K562 (cell line): ENCODE results near the gene YES1. TPM values are rescaled to one million over a fixed set of nuclear protein-coding genes. Genes with fewer than 3 reads are reported as not detected.

Experiments used
- ARID2 ChIP-seq: fragments of 450-650 bp; IDR thresholded peaks from 2 replicates; pipeline ENCODE4 v1.6.1; 2017; ENCODE audit warnings: antibody characterized with exemption, mild to moderate bottlenecking
- ATF2 ChIP-seq: sonication (generic); formaldehyde crosslinking; IDR thresholded peaks from 2 replicates; pipeline ENCODE4 v1.8.1; 2022; ENCODE audit warnings: missing genetic modification reagents
- CAMTA2 ChIP-seq: fragments of 250-450 bp; sonication (Bioruptor Pico); conservative IDR thresholded peaks from 2 replicates; pipeline ENCODE4 v1.5.1; 2022
- MCM3 ChIP-seq: fragments of 450-650 bp; IDR thresholded peaks from 2 replicates; pipeline ENCODE4 v1.6.1; 2016
- MEF2A ChIP-seq: IDR thresholded peaks from 2 replicates; pipeline ENCODE4 v1.6.1; 2011; ENCODE audit warnings: low read depth, mild to moderate bottlenecking, low read length, moderate library complexity; ENCODE audit not compliant: control insufficient read depth
- NEUROD1 ChIP-seq: fragments of 150-350 bp; IDR thresholded peaks from 2 replicates; pipeline ENCODE4 v1.6.1; 2014; ENCODE audit warnings: borderline replicate concordance, low read length, low read depth; ENCODE audit not compliant: partially characterized antibody
- NR3C1 ChIP-seq: sonication (generic); formaldehyde crosslinking; IDR thresholded peaks from 2 replicates; pipeline ENCODE4 v1.8.1; 2022; ENCODE audit warnings: missing genetic modification reagents
- PKNOX1 ChIP-seq: fragments of 450-650 bp; IDR thresholded peaks from 2 replicates; pipeline ENCODE4 v1.6.1; 2016
- SMARCA4 ChIP-seq: fragments of 450-650 bp; IDR thresholded peaks from 2 replicates; pipeline ENCODE4 v1.6.1; 2016
- THAP12 ChIP-seq: fragments of 250-450 bp; sonication (Bioruptor Pico); IDR thresholded peaks from 2 replicates; pipeline ENCODE4 v1.9.0; 2021; ENCODE audit warnings: mild to moderate bottlenecking, inconsistent platforms
- ZNF398 ChIP-seq: fragments of 250-450 bp; sonication (Bioruptor Pico); IDR thresholded peaks from 2 replicates; pipeline ENCODE4 v1.8.0; 2021; ENCODE audit warnings: moderate library complexity, mild to moderate bottlenecking, inconsistent platforms
- ZNF518B ChIP-seq: fragments of 250-450 bp; sonication (Bioruptor Pico); IDR thresholded peaks from 2 replicates; pipeline ENCODE4 v1.5.0; 2021; ENCODE audit warnings: mild to moderate bottlenecking, moderate library complexity
- ZNF695 ChIP-seq: fragments of 450-650 bp; formaldehyde crosslinking; IDR thresholded peaks from 2 replicates; pipeline ENCODE4 v1.4.0; 2020; ENCODE audit warnings: mild to moderate bottlenecking, moderate library complexity
- ZNF717 ChIP-seq: fragments of 250-450 bp; sonication (Bioruptor Pico); IDR thresholded peaks from 2 replicates; pipeline ENCODE4 v1.5.0; 2021
- polyA plus RNA-seq, 8 experiments: library from polyadenylated mRNA; depleted of rRNA in 4 of 8; stranded (reverse) in 5 of 8; unstranded in 3 of 8; fragments of >200 nt; fragmentation: Nextera tagmentation in 2 of 8; fragmentation: Illumina TruSeq in 1 of 8; extraction: Ambion mirVana in 2 of 8; extraction: Trizol in 1 of 8; gene quantifications; 2 replicates each; pipeline versions ENCODE4 v1.2.1 to v1.2.3, GENCODE V29; 2011 to 2014; ENCODE audit warnings: inconsistent platforms in 1 of 8, missing spikeins in 1 of 8
- total RNA-seq, 7 experiments: library from RNA; depleted of rRNA in 6 of 7; stranded (reverse); fragments of >200 nt in 6 of 7; fragmentation: Illumina TruSeq in 2 of 7; extraction: Trizol in 2 of 7; gene quantifications; 2 replicates each; pipeline versions ENCODE4 v1.2.1 to v1.2.3, GENCODE V29; 2011 to 2021; ENCODE audit warnings: low replicate concordance in 1 of 7

Gene YES1
- total and polyA plus RNA-seq, 9 of the 15 experiments (the other 6 are each of a cell fraction or from before 2014, with no cell fraction given): 37.2 to 115 (median 77.7) TPM

- TF ChIP-seq ZNF398 (CRISPR knock-in tag) (no peak), THAP12 (CRISPR knock-in tag) (no peak), CAMTA2 (CRISPR knock-in tag) (no peak), MEF2A (no peak), ZNF695 (CRISPR knock-in tag) (peak; percentile 51; the same call in 1 of the 2 replicates), SMARCA4 (peak; percentile 52; the same call in 1 of the 2 replicates), ZNF717 (CRISPR knock-in tag) (no peak; the same call in 1 of the 2 replicates), ZNF518B (CRISPR knock-in tag) (0 out of 2 replicates have a peak, but pooled peaks have one; percentile 60), NR3C1 (CRISPR knock-in tag) (no peak), ARID2 (no peak), NEUROD1 (no peak), MCM3 (no peak), ATF2 (CRISPR knock-in tag) (no peak), PKNOX1 (no peak; the same call in 1 of the 2 replicates)
Observed at GRCh38 chr18:812376-813171, 532 bp upstream of the YES1 start (continued).
